NB4 (cell line): ENCODE results near the gene TCEAL4.

Experiments used
- MYC ChIP-seq: IDR thresholded peaks from 2 replicates; pipeline ENCODE4 v1.6.1; 2011; ENCODE audit warnings: low read depth, low read length
- POLR2A ChIP-seq: IDR thresholded peaks from 2 replicates; pipeline ENCODE4 v1.6.1; 2011; ENCODE audit warnings: mild to moderate bottlenecking; ENCODE audit not compliant: insufficient read length; ENCODE audit errors: extremely low read depth
- TF ChIP-seq, protein P1 (sequence below): IDR thresholded peaks from one replicate; pipeline ENCODE4 v1.5.1; 2012; ENCODE audit warnings: low read depth, low read length

DNA sequence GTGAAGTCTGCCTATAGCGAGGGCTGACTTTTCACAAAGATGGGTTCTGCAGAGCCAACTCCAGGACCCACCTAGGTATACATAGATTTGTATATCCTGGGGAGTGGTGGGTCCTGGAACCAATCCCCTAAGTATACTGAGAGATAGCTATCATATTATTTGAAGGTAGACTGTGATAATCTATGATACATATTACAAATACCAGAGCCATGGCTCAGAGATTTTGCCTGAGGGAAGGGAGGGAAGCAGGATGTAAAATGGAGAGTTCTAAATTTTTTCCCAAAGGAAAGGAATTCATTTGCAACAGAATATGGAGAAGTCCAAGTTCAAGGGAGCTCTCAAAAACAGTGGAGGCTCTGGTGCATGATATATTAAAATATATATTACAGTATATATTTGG, 29.7 kb downstream of the TCEAL4 start:
- TF ChIP-seq, protein P1, sequence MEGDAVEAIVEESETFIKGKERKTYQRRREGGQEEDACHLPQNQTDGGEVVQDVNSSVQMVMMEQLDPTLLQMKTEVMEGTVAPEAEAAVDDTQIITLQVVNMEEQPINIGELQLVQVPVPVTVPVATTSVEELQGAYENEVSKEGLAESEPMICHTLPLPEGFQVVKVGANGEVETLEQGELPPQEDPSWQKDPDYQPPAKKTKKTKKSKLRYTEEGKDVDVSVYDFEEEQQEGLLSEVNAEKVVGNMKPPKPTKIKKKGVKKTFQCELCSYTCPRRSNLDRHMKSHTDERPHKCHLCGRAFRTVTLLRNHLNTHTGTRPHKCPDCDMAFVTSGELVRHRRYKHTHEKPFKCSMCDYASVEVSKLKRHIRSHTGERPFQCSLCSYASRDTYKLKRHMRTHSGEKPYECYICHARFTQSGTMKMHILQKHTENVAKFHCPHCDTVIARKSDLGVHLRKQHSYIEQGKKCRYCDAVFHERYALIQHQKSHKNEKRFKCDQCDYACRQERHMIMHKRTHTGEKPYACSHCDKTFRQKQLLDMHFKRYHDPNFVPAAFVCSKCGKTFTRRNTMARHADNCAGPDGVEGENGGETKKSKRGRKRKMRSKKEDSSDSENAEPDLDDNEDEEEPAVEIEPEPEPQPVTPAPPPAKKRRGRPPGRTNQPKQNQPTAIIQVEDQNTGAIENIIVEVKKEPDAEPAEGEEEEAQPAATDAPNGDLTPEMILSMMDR = no peak
- TF ChIP-seq POLR2A (no peak), MYC (no peak)
